LNCAP (cell line): ENCODE results near the gene ANXA10.

Experiments used
- CTCF ChIP-seq: fragments of 450-650 bp; IDR thresholded peaks from 2 replicates; pipeline ENCODE4 v1.5.1; 2017; ENCODE audit warnings: mild to moderate bottlenecking

Gene ANXA10

DNA sequence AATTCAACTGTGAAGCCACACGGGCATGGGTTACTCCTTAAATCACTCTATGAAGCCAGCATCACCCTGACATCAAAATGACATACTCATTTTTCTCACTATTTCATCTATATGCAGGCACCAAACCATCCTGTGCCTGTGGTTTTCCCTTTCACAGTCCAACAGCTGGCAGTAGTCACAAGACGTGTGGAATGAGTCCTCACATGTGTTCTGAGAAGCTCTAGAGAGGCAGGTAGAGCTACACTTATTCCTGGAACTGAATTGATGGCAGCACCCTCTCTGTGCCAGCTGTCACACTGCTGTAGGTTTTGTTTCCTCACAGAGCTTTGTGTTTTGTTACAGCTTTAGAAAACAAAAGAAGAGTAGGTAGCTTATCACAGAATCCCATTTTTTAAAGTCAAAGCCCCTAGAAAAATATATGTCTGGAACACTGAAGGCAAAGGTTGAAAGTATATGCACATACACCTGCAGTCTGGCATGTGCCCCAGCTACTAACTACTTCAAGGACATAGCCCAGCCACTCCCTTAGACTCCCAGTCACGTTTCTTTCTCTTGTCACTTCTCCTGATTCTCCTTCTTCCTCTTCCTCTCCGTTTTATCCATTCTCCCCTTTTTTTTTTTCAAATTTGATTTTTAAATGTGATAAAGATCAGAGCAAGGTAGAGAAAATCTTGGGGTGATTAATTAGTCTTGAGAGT lies 107.1 kb downstream of the ANXA10 start:
- no peak for TF ChIP-seq CTCF

DNA sequence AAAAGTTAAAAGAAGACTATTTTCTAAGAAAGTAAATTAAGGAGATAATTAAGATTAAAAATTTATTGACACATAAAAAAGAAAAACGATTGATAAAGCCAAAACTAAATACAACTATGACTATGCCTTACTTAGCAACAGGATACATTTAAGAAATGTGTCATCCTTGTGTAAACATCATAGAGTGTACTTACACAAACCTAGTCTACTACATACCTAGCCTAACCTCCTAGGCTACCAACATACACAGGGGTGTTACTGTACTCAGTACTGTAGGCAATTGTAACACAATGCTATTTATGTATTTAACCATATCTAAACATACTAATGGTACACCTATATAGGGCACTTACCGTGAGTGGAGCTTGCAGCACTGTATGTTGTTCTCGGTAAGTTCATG lies 108.3 kb downstream of the ANXA10 start:
- no peak for TF ChIP-seq CTCF

DNA sequence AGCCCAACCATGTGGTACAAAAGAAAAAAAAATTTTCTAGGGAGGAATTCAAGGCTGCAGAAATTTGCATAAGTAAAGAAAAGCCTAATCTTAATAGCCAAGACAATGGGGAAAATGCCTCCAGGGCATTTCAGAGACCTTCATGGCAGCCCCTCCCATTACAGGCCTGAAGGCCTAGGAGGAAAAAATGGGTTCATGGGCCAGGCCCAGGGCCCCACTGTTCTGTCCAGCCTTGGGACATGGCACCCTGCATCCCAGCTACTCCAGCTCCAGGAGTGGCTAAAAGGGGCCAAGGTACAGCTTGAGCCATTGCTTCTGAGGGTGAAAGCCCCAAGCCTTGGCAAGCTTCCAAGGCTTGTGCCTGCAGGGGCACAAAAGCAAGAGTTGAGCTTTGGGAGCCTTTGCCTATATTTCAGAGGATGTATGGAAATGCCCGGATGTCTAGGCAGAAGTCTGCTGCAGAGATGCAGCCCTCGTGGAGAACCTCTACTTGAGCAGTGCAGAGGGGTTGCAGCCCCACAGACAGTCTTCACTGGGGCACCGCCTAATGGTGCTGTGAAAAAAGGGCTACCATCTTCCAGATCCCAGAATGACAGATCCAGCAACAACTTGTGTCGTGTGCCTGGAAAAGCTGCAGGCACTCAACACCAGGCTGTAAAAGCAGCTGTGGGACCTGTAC lies 111.0 kb downstream of the ANXA10 start:
- no peak for TF ChIP-seq CTCF

DNA sequence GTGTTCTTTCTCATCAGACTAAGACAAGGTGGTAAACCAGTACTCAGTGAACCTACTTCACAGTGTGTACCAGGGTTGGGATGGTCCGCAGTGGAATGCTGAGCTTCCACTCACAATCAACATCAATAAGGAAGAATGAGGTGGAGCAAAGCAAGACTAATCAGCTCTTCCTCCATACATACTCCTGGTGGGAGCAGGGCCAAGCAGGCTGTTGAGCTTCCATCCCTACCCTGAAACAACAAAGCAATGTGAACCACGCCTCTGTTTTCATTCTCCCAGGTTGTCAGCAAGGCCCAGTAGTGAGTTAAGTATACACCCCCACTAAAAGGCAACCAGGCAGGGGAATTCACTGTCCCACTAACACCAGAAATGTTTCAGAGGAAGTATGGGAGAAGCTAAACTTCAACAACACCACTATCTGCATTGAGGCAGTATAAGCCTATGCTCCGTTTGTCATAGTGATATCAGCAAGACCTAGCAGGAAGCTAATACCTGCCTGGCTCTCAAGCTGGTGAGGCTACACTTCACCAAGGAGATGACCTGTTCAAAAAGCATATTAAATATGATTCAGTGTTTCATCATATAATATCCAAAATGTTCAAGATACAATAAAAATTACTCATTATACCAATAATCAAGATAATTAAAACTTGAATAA lies 116.7 kb downstream of the ANXA10 start:
- TF ChIP-seq CTCF, result no peak

- TF ChIP-seq CTCF, result no peak
Measured at GRCh38 chr4:168212656-168213055, 120.3 kb downstream of the ANXA10 start.

GRCh38 chr4:168218645-168219044 lies 126.3 kb downstream of the ANXA10 start:
- no peak for TF ChIP-seq CTCF

GRCh38 chr4:168220893-168221292 lies 128.6 kb downstream of the ANXA10 start:
- TF ChIP-seq CTCF, result no peak
